ENCODE results near the gene CDH24.

DNA sequence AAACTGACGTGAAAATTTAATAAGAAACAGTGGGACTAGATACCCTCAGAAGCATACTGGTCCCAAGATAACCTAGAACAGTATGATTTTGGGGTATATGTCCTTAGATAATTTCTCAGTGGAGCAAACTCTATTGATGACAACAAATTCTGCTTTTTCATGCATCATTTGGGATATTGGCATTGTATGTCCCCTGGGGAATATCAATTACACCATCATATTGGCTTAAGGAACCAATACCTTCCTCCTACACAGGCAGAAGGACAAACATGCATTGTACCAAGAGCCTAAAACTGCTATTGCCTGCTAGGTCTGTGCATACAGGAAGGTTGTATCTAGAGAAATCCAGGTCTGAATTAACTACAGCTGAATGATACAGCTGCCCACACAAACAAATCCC lies 17.6 kb upstream of the CDH24 start:
- no peak for TF ChIP-seq SP1 (CRISPR knock-in tag; conservative IDR thresholded peaks at IDR 0.05)
- TF ChIP-seq, protein P1, sequence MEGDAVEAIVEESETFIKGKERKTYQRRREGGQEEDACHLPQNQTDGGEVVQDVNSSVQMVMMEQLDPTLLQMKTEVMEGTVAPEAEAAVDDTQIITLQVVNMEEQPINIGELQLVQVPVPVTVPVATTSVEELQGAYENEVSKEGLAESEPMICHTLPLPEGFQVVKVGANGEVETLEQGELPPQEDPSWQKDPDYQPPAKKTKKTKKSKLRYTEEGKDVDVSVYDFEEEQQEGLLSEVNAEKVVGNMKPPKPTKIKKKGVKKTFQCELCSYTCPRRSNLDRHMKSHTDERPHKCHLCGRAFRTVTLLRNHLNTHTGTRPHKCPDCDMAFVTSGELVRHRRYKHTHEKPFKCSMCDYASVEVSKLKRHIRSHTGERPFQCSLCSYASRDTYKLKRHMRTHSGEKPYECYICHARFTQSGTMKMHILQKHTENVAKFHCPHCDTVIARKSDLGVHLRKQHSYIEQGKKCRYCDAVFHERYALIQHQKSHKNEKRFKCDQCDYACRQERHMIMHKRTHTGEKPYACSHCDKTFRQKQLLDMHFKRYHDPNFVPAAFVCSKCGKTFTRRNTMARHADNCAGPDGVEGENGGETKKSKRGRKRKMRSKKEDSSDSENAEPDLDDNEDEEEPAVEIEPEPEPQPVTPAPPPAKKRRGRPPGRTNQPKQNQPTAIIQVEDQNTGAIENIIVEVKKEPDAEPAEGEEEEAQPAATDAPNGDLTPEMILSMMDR (IDR thresholded peaks at IDR 0.05) = no peak
- TF ChIP-seq RELA (CRISPR knock-in tag; IDR thresholded peaks at IDR 0.05; ENCODE audit: borderline replicate concordance) = no peak

Data from WTC11 (cell line).